ENCODE data around the gene USP13. TPM values are rescaled to one million over a fixed set of nuclear protein-coding genes. Genes with fewer than 3 reads are reported as not detected.

The USP13 gene
- total and polyA plus RNA-seq, 10 of the 15 experiments (the other 5 are each of a cell fraction or from before 2014, with no cell fraction given), result 3.2 to 20.8 (median 9.0) TPM

DNA sequence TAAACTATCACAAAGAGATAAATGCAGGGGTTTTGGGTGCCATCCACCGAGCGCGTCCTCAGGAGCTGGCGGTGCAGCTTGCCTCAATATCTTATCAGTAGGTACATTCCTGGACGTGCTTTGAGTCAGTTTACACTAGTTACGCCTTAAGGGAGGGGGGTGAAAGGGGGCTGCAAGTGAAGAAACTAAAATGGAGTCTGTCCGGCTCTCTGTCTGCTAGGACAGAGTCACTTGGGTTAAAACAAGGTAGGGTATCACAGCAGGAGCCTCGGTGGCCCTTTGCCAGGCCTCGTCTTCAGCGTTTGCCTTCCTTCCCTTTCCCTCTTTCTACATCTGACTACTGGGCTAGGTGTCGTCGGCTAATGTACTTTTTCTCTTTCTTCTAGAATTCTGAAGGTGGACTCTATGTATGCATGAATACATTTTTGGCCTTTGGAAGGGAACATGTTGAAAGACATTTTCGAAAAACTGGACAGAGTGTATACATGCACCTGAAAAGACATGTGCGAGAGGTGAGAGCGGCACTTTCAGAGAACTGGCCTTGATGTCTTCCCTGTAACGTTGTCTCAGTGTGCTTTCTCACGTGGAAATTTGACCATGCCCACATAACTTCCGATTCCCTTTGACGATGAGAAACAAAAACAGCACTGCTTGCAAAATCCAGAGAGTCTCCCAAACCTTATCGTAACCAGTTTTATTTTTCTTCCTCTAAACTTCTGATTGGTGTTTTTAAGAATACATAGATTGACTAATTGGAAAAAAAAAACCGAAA lies 28.8 kb downstream of the USP13 start:
- H3K4me3 ChIP-seq, result no peak overlapping the region
- no peak overlapping the region for H3K4me2 ChIP-seq (ENCODE audit: control insufficient read depth, insufficient read depth)
- H3K27me3 ChIP-seq (replicated peaks in 1 of 2; ENCODE audit: control insufficient read depth in 2 of 2, insufficient read depth in 2 of 2, low read length in 1 of 2), result no peaks in the 10 kb centered on the region
- H3K27ac ChIP-seq (ENCODE audit: control insufficient read depth, insufficient read depth), result no peak overlapping the region
- H3K9ac ChIP-seq (ENCODE audit: control insufficient read depth, insufficient read depth, low read length), result no peak overlapping the region
- intact Hi-C loops (cut with micrococcal nuclease; ENCODE audit: unreplicated experiment) (no loop called here), in situ Hi-C loops (cut with MboI) (no loop called here)
- H3K9me3 ChIP-seq (replicated peaks; ENCODE audit: control insufficient read depth, insufficient read depth, low read length), result no peaks in the 10 kb centered on the region
- SMC1A ChIA-PET (ENCODE audit: uncharacterized antibody, unreplicated experiment), result interaction anchor here (0.6 kb wide), 1 partner anchor 312 kb away, joined by 3 read pairs; no protein-coding TSS in a partner anchor
- H4K20me1 ChIP-seq (ENCODE audit: control insufficient read depth, insufficient read depth), result no peaks in the 10 kb centered on the region
- H3K4me1 ChIP-seq (ENCODE audit: control insufficient read depth, insufficient read depth, low read length), result no peaks in the 10 kb centered on the region
- WGBS (ENCODE audit: insufficient coverage, insufficient replicate concordance, low lambda C conversion rate, missing lambda C conversion rate), result 92% methylated on average over 21 of the region's 21 CpGs
- CTCF ChIA-PET, result no interaction called here
- FAIRE-seq, result no peak
- POLR2A ChIA-PET, result interaction anchor here (0.6 kb wide), 2 partner anchors 32 to 37 kb away, joined by 3 read pairs; no protein-coding TSS in a partner anchor
- H3K79me2 ChIP-seq (ENCODE audit: control insufficient read depth, insufficient read depth, low read length), result peaks cover 8% of the 10 kb centered on the region
- H2AFZ ChIP-seq (ENCODE audit: control insufficient read depth, low read depth, low read length), result no peak overlapping the region
- RAD21 ChIA-PET (ENCODE audit: unreplicated experiment), result no interaction called here
- peaks cover 0 to 2% of the 10 kb centered on the region in 2 experiments; a peak in 1 of 4 replicates for H3K36me3 ChIP-seq (ENCODE audit: control insufficient read depth in 2 of 2, insufficient read depth in 2 of 2, low read length in 1 of 2)
- DNase-seq (ENCODE audit: low read depth, low spot score), result no peak
- no TSS peak for BruUV-seq (replicated peaks)
- no peak for ATAC-seq
- TF ChIP-seq SREBF2 (IDR thresholded peaks at IDR 0.05; ENCODE audit: low read length) (no peak), BHLHE40 (IDR thresholded peaks at IDR 0.05; ENCODE audit: borderline replicate concordance in 1 of 2, low read depth in 2 of 2, low read length in 1 of 2) (no peak), CBFB (IDR thresholded peaks at IDR 0.05; ENCODE audit: low read depth) (no peak), TCF3 (IDR thresholded peaks at IDR 0.05; ENCODE audit: borderline replicate concordance, insufficient read depth, low read depth, low read length) (no peak), SMARCA5 (IDR thresholded peaks at IDR 0.05) (no peak), USF2 (IDR thresholded peaks at IDR 0.05; ENCODE audit: borderline replicate concordance, low read depth, low read length) (no peak), ATF2 (IDR thresholded peaks at IDR 0.05; ENCODE audit: low read length) (no peak), NR2F1 (conservative IDR thresholded peaks at IDR 0.05) (no peak), MXI1 (IDR thresholded peaks at IDR 0.05; ENCODE audit: low read depth, low read length) (no peak)
- TF ChIP-seq, protein P1, sequence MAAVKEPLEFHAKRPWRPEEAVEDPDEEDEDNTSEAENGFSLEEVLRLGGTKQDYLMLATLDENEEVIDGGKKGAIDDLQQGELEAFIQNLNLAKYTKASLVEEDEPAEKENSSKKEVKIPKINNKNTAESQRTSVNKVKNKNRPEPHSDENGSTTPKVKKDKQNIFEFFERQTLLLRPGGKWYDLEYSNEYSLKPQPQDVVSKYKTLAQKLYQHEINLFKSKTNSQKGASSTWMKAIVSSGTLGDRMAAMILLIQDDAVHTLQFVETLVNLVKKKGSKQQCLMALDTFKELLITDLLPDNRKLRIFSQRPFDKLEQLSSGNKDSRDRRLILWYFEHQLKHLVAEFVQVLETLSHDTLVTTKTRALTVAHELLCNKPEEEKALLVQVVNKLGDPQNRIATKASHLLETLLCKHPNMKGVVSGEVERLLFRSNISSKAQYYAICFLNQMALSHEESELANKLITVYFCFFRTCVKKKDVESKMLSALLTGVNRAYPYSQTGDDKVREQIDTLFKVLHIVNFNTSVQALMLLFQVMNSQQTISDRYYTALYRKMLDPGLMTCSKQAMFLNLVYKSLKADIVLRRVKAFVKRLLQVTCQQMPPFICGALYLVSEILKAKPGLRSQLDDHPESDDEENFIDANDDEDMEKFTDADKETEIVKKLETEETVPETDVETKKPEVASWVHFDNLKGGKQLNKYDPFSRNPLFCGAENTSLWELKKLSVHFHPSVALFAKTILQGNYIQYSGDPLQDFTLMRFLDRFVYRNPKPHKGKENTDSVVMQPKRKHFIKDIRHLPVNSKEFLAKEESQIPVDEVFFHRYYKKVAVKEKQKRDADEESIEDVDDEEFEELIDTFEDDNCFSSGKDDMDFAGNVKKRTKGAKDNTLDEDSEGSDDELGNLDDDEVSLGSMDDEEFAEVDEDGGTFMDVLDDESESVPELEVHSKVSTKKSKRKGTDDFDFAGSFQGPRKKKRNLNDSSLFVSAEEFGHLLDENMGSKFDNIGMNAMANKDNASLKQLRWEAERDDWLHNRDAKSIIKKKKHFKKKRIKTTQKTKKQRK (IDR thresholded peaks at IDR 0.05; ENCODE audit: low read depth, low read length), result no peak
- TF ChIP-seq, protein P2, sequence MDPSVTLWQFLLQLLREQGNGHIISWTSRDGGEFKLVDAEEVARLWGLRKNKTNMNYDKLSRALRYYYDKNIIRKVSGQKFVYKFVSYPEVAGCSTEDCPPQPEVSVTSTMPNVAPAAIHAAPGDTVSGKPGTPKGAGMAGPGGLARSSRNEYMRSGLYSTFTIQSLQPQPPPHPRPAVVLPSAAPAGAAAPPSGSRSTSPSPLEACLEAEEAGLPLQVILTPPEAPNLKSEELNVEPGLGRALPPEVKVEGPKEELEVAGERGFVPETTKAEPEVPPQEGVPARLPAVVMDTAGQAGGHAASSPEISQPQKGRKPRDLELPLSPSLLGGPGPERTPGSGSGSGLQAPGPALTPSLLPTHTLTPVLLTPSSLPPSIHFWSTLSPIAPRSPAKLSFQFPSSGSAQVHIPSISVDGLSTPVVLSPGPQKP (IDR thresholded peaks at IDR 0.05; ENCODE audit: low read depth, low read length), result no peak
